GM19025 (cell line): ENCODE data around the gene OR6J1.
"Not testable (repeated sequence)": the region's sequence is repeated elsewhere in the genome, so short reads cannot be mapped to it uniquely, and the experiment has no call there.

Experiments used
- ATAC-seq: cut with Tn5 transposase; IDR thresholded peaks from one replicate; pipeline ENCODE4 v1.9.1; 2021; ENCODE audit warnings: mild to moderate bottlenecking, low read depth, moderate library complexity; ENCODE audit not compliant: unreplicated experiment

Gene OR6J1

GRCh38 chr14:22651586-22651985 is 7.4 kb upstream of the OR6J1 start:
- ATAC-seq, result no peak

GRCh38 chr14:22650960-22651521 is 6.9 kb upstream of the OR6J1 start:
- ATAC-seq, result peak; percentile 73

GRCh38 chr14:22650046-22650739 is 6.0 kb upstream of the OR6J1 start:
- no peak for ATAC-seq

- ATAC-seq, result no peak
These were observed 4.4 kb upstream of the OR6J1 start for GRCh38 chr14:22648506-22648905.

- ATAC-seq, result no peak
These were observed 2.6 kb upstream of the OR6J1 start for GRCh38 chr14:22646570-22647254.

GRCh38 chr14:22641846-22642245 is 2.3 kb downstream of the OR6J1 start:
- ATAC-seq, result no peak

GRCh38 chr14:22640192-22640591 is 4.0 kb downstream of the OR6J1 start:
- no peak for ATAC-seq

GRCh38 chr14:22635980-22636379 is 8.2 kb downstream of the OR6J1 start:
- not testable (repeated sequence) for ATAC-seq

- no peak for ATAC-seq
These were observed 9.8 kb downstream of the OR6J1 start for GRCh38 chr14:22634233-22634900.

- no peak for ATAC-seq
These were observed 13.7 kb downstream of the OR6J1 start for GRCh38 chr14:22630486-22630885.

GRCh38 chr14:22630066-22630465 is 14.1 kb downstream of the OR6J1 start:
- ATAC-seq, result no peak

- ATAC-seq, result no peak
These were observed 14.8 kb downstream of the OR6J1 start for GRCh38 chr14:22629361-22629760.

GRCh38 chr14:22627506-22628263 is 16.5 kb downstream of the OR6J1 start:
- no peak for ATAC-seq

GRCh38 chr14:22626590-22626989 is 17.6 kb downstream of the OR6J1 start:
- ATAC-seq, result no peak

- ATAC-seq, result no peak
These were observed 21.1 kb downstream of the OR6J1 start for GRCh38 chr14:22623047-22623446.

GRCh38 chr14:22622255-22622654 is 21.9 kb downstream of the OR6J1 start:
- no peak for ATAC-seq

- ATAC-seq, result not testable (repeated sequence)
These were observed 28.4 kb downstream of the OR6J1 start for GRCh38 chr14:22615765-22616164.

- ATAC-seq, result no peak
These were observed 29.8 kb downstream of the OR6J1 start for GRCh38 chr14:22614240-22614799.

GRCh38 chr14:22613736-22614239 is 30.4 kb downstream of the OR6J1 start:
- ATAC-seq, result no peak

- ATAC-seq, result no peak
These were observed 31.0 kb downstream of the OR6J1 start for GRCh38 chr14:22613106-22613695.
